NCI-H1105 treated with DMSO at 0.1 percent for 48 hours (cell line): ENCODE results near the gene RNU7-1.
A peak's percentile ranks its signal among the peaks of the same experiment; 100 is the strongest.

Source experiments
- DNase-seq: peaks from one replicate; lab custom pipeline; 2025; lab: John Stamatoyannopoulos, UW

The RNU7-1 gene

DNA sequence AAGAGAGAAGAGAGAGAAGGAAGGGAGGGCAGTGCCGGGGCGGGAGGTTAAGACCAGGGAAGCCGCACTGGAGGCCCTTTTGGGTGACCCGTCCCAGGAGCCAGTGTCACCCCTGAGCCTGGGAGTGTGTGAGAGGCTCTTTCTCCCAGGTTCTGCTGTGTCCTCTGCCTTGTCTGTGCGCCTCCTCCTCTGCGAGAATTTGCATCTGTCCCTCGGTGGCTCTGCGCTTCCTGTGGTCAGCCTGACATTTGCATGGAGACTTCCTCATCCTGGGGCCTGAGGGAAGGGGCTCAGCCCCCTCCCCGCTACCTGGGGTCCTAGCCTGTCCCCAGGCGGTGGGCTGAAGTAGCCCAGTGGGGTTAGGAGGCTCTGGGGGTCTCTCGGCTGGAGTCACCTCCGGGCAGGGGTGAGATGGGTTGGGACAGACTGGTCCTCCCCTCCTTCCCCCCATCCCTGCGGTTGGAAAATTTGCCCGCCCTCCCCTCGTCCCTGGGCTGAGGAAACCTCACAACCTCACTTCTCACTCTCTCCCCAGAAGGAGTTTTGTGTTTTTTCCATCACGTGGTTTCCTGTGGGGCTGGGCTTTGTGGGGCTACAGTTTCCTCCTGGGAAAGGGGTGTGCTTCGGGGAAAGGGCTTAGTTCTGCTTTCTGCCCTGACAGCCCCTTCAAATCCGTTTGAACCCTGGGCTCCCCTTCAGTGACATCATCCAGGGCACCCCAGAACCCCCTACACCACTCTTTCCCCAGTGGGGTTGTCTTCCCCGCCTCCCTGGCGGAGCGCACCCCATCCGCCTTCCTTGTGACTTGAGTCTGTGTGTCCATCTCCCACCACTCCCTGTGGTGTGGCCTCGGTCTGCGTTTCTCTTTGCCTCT lies 10.1 kb downstream of the RNU7-1 start:
- no peak for DNase-seq

DNA sequence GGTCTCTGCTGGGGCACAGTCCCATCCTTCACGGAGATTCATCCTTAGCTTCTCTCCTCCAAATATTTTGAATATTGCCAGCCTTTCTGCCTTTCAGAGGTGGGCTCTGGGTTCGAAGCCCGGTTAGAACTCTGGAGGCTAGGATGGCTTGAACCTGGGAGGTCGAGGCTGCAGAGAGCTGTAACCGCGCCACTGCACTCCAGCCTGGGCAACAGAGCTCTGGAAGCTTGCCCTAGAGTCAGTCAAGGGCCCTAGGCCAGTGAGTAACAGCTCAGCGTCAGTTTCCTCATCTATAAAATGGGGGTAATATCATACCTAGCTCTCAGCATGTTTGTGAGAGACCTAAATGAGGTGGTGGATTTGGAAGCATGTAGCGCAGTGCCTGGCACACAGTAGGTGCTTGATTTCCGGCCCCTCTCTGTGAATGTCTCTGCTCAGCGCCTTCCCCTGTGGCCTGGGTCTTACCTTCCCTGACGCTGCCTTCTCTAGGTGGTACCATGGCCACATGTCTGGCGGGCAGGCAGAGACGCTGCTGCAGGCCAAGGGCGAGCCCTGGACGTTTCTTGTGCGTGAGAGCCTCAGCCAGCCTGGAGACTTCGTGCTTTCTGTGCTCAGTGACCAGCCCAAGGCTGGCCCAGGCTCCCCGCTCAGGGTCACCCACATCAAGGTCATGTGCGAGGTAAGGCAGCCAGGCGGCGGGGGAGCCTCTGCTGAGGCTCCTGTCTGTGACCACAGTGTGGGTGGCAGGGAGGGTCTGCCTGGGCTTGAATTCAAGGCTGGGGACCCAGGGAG lies 10.9 kb downstream of the RNU7-1 start:
- no peak for DNase-seq

DNA sequence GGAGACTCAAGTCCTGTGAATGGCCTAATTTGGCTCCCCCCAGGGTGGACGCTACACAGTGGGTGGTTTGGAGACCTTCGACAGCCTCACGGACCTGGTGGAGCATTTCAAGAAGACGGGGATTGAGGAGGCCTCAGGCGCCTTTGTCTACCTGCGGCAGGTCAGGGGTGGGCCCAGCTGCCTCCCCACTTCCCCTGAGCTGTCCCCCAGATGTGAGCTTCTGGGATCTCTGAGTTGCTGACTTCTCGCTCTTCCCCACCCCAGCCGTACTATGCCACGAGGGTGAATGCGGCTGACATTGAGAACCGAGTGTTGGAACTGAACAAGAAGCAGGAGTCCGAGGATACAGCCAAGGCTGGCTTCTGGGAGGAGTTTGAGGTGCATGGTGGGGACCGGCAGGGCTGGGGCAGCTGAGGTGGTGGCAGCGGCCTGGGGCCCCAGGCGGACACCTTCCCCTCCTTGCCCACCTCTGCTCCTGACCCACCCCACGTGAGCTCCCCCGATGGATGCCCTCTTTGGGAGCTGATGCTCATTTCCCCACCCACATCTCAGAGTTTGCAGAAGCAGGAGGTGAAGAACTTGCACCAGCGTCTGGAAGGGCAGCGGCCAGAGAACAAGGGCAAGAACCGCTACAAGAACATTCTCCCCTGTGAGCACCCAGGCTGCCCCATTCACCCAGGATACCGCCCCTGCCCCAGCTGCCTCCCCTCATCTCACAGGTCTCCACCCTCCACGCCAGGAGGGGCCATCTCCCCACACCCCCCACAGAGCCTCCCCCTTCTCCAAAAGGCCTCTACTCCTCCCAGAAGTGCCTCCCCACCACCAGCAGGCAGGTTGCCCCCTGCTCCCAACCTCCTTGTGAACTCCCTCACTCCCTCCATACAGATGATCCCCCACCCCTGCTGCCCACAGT lies 11.7 kb downstream of the RNU7-1 start:
- DNase-seq = no peak

DNA sequence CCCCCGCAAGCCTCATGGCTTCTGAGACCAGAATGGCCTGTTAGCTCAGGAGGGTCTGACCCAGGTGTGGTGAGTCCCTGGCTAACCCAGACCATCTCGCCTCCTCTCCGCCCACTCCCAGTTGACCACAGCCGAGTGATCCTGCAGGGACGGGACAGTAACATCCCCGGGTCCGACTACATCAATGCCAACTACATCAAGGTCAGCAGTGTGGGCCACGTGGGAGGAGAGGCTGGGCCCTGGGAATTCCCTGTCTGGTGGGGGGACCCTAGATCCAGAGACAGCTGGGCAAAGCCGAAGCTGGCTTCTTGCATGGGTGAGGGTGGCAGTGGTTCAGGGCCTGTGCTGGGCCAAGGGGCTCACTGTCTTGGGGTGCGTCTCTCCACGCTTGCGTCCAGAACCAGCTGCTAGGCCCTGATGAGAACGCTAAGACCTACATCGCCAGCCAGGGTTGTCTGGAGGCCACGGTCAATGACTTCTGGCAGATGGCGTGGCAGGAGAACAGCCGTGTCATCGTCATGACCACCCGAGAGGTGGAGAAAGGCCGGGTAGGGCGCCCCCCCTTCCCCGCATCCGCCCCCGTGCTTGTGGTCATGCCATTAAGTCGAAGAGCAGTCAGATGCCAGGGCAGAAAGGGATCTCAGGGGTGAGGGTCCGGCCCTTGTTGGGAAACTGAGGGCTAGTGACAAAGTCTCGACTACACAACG lies 12.6 kb downstream of the RNU7-1 start:
- DNase-seq = no peak

DNA sequence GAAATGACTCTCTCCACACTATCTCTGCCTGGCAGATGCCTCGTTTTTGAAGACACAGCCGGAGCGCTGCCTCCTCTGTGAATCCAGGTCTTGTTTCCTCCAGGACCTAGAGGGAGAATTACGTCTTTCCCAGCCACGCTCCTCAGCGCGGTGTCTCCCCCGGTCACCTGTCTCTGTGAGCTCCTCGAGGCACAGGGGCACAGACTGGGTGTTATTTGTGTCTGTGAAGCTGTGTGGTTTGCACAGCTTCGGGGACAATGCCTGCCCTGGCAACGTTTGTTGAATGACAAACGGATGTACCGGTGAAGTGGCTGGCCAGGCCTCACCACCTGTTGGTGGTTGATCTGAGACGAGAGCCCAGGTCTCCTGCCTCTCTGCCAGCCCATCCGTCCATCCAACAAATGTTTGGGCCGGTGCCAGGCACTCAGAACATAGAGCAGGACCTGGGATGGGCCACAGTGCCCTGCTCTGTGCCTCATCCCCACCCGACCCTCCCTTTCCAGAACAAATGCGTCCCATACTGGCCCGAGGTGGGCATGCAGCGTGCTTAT lies 13.6 kb downstream of the RNU7-1 start:
- no peak for DNase-seq

DNA sequence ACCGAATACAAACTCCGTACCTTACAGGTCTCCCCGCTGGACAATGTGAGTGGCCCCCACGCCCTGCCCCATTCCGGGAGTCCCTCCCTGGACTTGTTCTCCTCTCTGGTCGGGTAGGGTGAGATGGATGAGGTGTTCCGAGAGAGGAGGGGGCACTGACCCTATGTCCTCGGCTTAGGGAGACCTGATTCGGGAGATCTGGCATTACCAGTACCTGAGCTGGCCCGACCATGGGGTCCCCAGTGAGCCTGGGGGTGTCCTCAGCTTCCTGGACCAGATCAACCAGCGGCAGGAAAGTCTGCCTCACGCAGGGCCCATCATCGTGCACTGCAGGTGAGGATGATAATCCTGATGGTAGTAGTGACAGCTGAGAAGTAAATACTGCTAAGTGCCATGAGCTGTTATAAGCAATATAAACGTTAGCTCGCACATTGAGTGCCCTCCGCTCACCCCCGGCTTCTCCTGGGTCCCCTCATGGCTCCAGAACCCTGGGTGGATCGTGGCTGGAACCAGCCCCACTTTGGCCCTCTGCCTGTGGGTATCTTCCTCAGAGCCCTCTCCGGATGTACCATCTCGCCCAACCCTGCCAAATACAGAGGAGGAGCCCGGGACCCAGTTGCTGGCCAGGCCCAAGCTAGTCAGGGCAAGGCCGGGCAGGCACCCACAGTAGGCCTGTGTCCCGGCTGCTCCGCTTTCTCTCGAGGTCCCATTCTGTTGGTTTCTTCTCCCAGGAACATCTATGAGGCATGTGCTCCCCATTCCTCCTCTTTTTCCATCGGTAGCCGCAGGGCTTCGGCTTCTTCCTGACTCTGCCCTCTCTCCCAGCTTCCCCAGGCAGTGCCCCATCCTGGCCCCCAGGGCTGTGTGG lies 14.4 kb downstream of the RNU7-1 start:
- no peak for DNase-seq

DNA sequence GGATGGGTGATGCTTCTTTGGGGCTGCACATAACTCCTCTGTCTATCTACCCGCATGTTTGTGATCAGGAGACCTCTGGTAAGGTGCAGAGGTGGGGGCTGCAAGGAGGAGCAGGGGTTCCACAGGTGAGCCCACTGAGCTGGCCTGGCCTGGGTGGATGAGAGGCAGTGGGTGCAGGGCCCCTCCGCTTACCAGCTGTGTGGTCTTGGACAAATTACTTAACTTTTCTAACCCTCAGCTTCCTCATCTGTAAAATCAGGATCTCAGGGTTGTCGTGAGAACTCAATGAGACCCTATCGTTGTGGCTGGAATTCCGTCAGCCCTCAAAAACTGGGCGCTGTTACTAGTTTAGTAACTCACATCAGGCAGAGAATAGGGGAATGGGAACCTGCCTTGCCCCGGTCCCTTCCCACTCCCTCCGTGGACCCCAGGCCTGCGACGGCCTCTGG lies 15.0 kb downstream of the RNU7-1 start:
- no peak for DNase-seq

DNA sequence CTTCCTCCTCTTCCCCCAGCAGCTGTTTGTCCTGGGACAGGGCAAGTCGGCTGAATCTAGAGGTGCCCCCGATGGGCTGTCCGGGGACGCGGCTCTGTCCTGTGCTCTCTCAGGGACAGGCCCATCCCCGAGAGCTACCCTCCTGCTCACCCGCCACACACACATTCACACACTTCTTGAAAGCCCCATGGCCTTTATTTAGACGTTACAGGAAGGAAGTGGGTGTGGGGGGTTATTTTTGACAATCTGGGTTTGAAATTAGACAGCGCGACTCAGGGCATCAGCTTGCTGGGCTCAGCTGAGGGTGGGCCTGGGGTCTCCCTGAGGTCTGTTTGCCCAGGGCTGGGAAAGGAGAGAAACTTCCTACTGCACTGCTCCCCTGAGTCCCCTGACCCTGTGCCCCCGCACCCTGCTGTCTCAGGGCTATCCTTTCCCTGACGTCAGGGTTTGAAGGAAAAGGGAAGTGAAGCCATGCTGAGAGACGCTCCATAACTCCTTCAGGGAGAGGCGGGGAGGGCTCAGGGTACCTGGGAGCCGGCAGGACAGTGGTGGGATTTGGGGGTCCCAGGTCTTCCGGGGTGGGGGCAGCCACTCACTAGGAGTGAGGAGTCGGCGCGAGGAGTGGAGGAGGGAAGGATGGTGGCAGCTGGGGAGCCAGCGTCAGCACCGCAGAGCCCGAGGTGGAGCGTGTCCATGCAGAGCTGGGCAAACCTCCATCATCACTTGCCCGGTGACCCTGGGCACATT lies 15.6 kb downstream of the RNU7-1 start:
- DNase-seq = no peak

DNA sequence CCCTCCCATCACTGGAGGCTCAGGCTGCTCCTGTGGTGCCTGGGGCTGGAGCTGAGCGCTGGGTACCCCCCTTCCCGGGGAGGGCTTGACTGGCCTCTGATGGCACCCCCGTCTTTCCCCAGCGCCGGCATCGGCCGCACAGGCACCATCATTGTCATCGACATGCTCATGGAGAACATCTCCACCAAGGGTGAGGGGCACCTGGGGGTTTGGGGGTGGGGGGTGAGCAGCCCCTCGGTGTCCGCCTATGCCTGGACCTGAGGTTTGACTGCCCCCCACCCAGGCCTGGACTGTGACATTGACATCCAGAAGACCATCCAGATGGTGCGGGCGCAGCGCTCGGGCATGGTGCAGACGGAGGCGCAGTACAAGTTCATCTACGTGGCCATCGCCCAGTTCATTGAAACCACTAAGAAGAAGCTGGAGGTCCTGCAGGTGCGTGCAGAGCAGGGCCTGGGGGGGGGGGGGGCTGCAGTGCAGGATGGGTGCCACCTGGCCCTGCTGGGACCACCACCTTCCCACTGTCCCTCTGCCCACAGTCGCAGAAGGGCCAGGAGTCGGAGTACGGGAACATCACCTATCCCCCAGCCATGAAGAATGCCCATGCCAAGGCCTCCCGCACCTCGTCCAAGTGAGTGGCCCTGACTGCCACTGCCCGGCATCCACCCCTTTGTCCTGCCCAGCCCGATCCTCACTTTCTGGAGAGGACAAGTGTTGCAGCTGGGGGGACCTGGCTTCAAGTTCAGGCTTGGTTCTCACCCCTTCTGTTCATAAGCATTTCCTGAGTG lies 16.4 kb downstream of the RNU7-1 start:
- no peak for DNase-seq

DNA sequence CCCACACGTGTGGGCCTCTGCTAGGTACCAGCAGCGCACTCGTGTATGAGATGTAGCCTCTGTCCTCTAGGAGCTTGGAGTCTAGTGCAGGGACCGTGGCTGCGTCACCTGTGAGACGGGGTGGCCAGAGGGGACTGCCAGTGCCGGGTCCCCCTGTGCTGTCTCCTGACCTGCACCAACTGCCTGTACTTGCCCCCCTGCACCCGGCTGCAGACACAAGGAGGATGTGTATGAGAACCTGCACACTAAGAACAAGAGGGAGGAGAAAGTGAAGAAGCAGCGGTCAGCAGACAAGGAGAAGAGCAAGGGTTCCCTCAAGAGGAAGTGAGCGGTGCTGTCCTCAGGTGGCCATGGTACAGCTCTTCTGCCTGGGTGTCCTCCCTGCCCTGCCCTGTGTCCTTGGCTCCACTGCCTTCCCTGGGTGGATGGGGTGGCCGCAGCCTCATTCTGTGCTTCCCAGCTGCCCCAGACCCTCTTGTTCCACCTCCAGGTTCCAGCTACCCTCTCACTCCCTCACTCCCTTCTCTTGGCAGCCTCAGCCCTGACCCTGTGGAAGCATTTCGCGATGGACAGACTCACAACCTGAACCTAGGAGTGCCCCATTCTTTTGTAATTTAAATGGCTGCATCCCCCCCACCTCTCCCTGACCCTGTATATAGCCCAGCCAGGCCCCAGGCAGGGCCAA lies 17.1 kb downstream of the RNU7-1 start:
- no peak for DNase-seq

DNA sequence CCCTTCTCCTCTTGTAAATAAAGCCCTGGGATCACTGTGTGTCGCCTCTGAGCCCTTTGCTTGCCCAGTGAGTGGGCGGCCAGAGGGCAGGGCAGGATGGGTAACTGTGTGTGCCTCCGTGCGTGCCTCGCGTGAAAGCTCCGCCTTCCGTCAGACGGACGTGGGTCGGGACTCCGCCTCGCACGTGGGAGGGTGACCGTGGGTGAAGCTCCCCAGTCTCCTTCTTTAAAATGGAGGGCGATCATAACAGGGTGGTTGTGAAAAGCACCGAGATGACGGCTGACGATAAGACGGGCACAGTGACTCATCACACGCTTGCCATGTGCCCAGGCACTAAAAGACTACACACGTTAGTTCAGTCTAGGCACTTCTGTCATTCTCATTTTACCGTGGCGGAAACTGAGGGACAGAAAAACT lies 17.7 kb downstream of the RNU7-1 start:
- DNase-seq = no peak

DNA sequence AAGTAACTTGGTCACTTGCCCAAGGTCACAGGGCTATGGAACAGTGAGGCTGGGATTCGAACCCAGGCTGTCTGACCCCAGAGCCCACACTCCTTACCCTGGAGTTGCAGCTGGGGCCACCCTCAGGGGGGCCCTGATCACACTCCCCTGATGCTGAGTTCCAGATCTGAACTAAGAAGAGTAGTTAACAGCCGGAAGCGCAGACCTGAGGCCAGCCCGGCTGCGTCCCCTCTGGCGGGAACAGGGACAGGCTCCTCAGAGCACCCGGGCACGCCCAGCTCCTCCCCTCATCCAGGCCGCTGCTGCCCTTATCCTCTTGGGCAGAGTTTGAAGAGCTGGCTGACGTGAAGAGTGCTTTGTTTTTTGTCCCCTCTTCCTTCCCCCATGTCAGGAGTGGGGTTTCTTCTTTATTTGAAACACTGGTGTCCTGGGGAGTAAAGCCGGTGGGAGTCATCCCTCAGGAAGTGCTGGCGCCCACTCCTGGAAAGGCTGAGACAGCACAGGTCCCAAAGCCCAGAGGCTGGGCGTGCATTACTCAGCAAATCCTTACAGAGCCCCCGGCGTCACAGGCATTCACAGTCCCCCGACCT lies 18.2 kb downstream of the RNU7-1 start:
- DNase-seq = peak; percentile 89

DNA sequence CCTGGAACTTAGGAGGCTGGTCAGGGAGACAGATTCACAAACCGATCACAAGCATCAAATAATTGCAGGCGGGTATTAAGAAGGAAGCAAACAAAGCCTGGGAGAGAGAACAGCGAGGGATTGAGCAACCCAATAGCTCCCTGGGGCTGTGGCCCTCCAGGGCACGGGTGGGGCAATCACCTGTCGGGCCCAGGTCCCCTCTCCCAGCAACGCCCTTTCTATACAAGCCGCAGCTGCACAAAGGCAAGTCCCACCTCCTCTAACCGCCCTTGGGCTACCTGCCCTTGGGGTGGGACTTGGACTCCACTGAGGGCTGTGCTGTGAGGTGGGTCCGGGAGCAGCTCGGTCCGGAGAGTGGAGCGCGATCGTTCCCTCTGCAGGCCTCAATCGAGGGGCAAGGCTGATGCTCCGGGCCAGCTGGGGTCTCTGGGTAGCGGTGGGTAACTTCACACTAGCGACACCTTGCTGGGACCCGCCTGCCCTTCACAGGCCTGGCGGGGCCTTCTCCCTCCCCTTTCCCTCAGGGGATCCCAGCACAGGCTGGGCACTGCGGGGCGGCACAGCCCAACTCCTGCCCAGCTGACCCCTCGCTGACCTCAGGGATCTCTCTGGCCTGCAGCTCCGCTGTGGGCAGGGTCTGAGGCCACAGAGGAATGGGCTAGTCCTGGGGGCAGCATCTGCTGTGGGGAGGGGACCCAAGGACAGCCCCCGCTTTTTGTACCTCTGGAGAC lies 18.8 kb downstream of the RNU7-1 start:
- DNase-seq = peak; percentile 89

DNA sequence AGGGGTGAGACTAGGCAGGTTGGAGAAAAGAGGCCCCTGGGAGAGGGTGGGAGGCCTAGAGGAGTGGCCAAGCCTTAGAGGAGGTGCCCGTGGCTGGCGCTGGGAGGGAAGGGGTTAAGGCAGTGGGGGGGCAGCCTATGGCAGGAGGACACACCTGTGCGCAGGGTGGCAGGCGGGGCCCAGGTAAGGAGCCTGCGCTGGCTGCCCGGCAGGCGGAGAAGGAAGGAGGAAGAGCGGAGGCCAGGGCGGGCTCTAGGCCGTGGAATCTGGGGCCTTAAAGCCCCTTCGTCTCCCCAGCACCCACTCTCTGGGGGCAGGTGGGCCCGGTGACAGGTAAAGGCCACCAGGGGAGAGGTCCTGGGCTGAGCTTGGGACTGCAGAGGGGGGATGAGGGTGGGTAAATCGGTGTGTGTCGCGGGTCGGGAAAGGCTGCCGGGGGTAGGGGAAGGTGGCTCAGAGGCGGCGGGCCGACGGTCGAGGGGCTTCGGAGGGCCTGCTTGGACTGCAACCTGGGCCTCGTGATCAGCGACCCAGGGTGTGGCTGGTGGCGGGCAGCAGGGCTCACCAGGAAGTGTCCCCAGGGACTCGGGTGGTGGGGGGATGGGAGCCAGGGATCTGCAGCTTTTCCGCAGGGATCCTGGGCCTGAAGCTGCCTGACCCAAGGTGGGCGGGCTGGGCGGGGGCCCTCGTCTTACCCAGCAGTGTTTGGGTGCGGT lies 19.6 kb downstream of the RNU7-1 start:
- peak; percentile 90 for DNase-seq

DNA sequence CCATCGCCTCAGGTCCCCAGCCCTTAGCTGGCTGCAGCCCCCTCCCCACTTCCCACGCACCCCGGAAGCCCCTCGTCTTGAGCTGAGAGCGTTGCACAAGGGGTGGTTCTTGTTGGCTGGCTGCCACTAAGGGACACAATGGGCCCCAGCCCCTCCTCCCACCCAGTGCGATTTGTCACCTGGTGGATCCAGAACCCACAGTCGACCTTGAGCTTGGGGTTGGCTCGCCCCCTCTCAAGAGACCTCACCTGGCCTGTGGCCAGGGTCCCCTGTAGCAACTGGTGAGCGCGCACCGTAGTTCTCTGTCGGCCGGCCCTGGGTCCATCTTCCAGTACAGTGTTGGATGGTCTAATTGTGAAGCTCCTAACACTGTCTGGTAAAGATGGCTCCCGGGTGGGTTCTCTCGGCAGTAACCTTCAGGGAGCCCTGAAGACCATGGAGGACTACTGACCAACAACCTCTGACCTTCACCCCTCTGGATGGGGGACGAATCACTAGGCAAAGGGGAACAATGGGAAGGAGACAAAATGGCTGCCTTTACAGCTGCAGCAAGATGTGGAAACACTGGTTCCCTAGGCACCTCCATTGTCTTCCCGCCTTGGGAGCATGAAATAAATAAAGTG lies 20.3 kb downstream of the RNU7-1 start:
- peak; percentile 74 for DNase-seq

DNA sequence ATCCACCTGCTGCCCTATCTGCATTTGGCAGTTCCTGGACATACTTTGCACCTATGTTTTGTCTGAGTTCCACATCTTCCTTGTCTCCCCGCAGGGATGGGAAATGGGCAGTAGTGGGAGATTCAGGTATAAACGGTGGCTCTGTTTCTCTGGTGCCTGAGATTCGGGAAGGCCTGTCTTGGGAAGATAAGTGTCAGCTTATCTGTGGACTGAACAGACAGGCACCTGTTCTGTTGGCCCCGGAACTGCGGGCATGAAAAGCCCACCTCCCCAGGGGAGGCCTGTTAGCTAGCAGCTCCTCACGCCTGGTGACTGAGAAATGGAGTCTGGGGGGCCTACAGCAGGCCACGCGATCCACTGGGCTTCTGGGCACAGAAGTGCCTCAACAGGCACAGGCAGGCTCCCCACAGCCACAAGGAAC lies 21.0 kb downstream of the RNU7-1 start:
- DNase-seq = peak; percentile 36
